ENCODE measurements around the gene TNF.

The TNF gene

GRCh38 chr6:31573239-31574105, 1.9 kb upstream of the TNF start:
- no peak overlapping the region for H3K27ac ChIP-seq (ENCODE audit: low read depth, low read length)
- no peaks in the 10 kb centered on the region for H4K20me1 ChIP-seq (ENCODE audit: control insufficient read depth, insufficient read depth, low read depth, low read length)
- no peak for TF ChIP-seq EZH2phosphoT487 (IDR thresholded peaks at IDR 0.05; ENCODE audit: borderline replicate concordance, low read length)
- no peak for TF ChIP-seq CTCF (IDR thresholded peaks at IDR 0.05; ENCODE audit: low read depth, low read length, poor library complexity, severe bottlenecking)
- no peak overlapping the region for H3K4me2 ChIP-seq (ENCODE audit: low read length)
- H3K9me3 ChIP-seq (ENCODE audit: control insufficient read depth, insufficient read depth, low read length) = no peaks in the 10 kb centered on the region
- H3K4me1 ChIP-seq (ENCODE audit: control insufficient read depth, low read length) = peaks cover 74% of the 10 kb centered on the region
- peaks cover 14% of the 10 kb centered on the region for H3F3A ChIP-seq (ENCODE audit: control insufficient read depth, insufficient read depth)
- no peaks in the 10 kb centered on the region for H3K9me2 ChIP-seq (replicated peaks; ENCODE audit: control insufficient read depth, low read length)
- peaks cover 76% of the 10 kb centered on the region for H3K27me3 ChIP-seq (ENCODE audit: control insufficient read depth, low read length)
- no peaks in the 10 kb centered on the region for H3K36me3 ChIP-seq (ENCODE audit: control insufficient read depth, low read length)
- H3K79me2 ChIP-seq (ENCODE audit: control insufficient read depth, low read length) = no peaks in the 10 kb centered on the region
- H3K4me3 ChIP-seq (ENCODE audit: low read length) = no peak overlapping the region

DNA sequence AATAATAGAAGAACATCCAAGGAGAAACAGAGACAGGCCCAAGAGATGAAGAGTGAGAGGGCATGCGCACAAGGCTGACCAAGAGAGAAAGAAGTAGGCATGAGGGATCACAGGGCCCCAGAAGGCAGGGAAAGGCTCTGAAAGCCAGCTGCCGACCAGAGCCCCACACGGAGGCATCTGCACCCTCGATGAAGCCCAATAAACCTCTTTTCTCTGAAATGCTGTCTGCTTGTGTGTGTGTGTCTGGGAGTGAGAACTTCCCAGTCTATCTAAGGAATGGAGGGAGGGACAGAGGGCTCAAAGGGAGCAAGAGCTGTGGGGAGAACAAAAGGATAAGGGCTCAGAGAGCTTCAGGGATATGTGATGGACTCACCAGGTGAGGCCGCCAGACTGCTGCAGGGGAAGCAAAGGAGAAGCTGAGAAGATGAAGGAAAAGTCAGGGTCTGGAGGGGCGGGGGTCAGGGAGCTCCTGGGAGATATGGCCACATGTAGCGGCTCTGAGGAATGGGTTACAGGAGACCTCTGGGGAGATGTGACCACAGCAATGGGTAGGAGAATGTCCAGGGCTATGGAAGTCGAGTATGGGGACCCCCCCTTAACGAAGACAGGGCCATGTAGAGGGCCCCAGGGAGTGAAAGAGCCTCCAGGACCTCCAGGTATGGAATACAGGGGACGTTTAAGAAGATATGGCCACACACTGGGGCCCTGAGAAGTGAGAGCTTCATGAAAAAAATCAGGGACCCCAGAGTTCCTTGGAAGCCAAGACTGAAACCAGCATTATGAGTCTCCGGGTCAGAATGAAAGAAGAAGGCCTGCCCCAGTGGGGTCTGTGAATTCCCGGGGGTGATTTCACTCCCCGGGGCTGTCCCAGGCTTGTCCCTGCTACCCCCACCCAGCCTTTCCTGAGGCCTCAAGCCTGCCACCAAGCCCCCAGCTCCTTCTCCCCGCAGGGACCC, 981 bp upstream of the TNF start:
- H3K36me3 ChIP-seq (ENCODE audit: control insufficient read depth, low read length) = no peaks in the 10 kb centered on the region
- peaks cover 76% of the 10 kb centered on the region for H3K27me3 ChIP-seq (ENCODE audit: control insufficient read depth, low read length)
- H3K9me3 ChIP-seq (ENCODE audit: control insufficient read depth, insufficient read depth, low read length) = no peaks in the 10 kb centered on the region
- no peaks in the 10 kb centered on the region for H3K79me2 ChIP-seq (ENCODE audit: control insufficient read depth, low read length)
- H4K20me1 ChIP-seq (ENCODE audit: control insufficient read depth, insufficient read depth, low read depth, low read length) = no peaks in the 10 kb centered on the region
- H3K4me2 ChIP-seq (ENCODE audit: low read length) = 0 out of 2 replicates have a peak overlapping the region, but pooled peaks have one; percentile 21
- no peak overlapping the region for H3K27ac ChIP-seq (ENCODE audit: low read depth, low read length)
- peaks cover 14% of the 10 kb centered on the region for H3F3A ChIP-seq (ENCODE audit: control insufficient read depth, insufficient read depth)
- peaks cover 65% of the 10 kb centered on the region for H3K4me1 ChIP-seq (ENCODE audit: control insufficient read depth, low read length)
- H3K9me2 ChIP-seq (replicated peaks; ENCODE audit: control insufficient read depth, low read length) = no peaks in the 10 kb centered on the region
- no peak for TF ChIP-seq EZH2phosphoT487 (IDR thresholded peaks at IDR 0.05; ENCODE audit: borderline replicate concordance, low read length)
- TF ChIP-seq CTCF (IDR thresholded peaks at IDR 0.05; ENCODE audit: low read depth, low read length, poor library complexity, severe bottlenecking) = no peak
- no peak overlapping the region for H3K4me3 ChIP-seq (ENCODE audit: low read length)

- TF ChIP-seq EZH2phosphoT487 (IDR thresholded peaks at IDR 0.05; ENCODE audit: borderline replicate concordance, low read length) = no peak
- no peak for TF ChIP-seq CTCF (IDR thresholded peaks at IDR 0.05; ENCODE audit: low read depth, low read length, poor library complexity, severe bottlenecking)
- no peaks in the 10 kb centered on the region for H3K9me2 ChIP-seq (replicated peaks; ENCODE audit: control insufficient read depth, low read length)
- no peaks in the 10 kb centered on the region for H3K79me2 ChIP-seq (ENCODE audit: control insufficient read depth, low read length)
- peak overlapping the region; percentile 21 for H3K4me2 ChIP-seq (ENCODE audit: low read length)
- no peaks in the 10 kb centered on the region for H3K9me3 ChIP-seq (ENCODE audit: control insufficient read depth, insufficient read depth, low read length)
- H3K27ac ChIP-seq (ENCODE audit: low read depth, low read length) = no peak overlapping the region
- H3K27me3 ChIP-seq (ENCODE audit: control insufficient read depth, low read length) = peaks cover 85% of the 10 kb centered on the region
- peaks cover 3% of the 10 kb centered on the region; the same call in 1 of the 2 replicates for H3F3A ChIP-seq (ENCODE audit: control insufficient read depth, insufficient read depth)
- peak overlapping the region; percentile 35 for H3K4me3 ChIP-seq (ENCODE audit: low read length)
- H3K4me1 ChIP-seq (ENCODE audit: control insufficient read depth, low read length) = peaks cover 61% of the 10 kb centered on the region
- no peaks in the 10 kb centered on the region for H3K36me3 ChIP-seq (ENCODE audit: control insufficient read depth, low read length)
- no peaks in the 10 kb centered on the region for H4K20me1 ChIP-seq (ENCODE audit: control insufficient read depth, insufficient read depth, low read depth, low read length)
These were observed 754 bp downstream of the TNF start for GRCh38 chr6:31575952-31576685.
